ENCODE data around the gene STX1B.
A peak's percentile ranks its signal among the peaks of the same experiment; 100 is the strongest.
"Not testable (repeated sequence)": the region's sequence is repeated elsewhere in the genome, so short reads cannot be mapped to it uniquely, and the experiment has no call there.

The STX1B gene

DNA sequence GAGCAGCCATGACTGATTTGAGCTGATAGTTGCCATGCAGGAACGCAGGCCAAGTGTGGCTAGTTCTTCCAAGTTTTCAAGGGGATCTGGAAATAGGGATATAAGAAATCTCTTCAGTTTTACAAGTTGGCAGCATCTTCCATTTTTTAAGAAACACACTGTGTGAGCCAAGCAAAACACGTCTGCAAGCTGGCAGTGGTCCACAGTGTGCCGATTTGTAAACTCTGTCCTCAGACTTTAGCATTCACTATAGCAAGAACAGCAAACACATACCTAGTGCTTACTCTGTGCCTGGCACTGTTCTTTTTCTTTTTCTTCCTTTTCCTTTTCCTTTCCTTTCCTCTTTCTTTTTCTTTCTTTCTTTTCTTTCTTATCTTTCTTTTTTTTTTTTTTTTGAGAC is 58.7 kb downstream of the STX1B start:
- no peak for DNase-seq (ENCODE audit: low read depth)

DNA sequence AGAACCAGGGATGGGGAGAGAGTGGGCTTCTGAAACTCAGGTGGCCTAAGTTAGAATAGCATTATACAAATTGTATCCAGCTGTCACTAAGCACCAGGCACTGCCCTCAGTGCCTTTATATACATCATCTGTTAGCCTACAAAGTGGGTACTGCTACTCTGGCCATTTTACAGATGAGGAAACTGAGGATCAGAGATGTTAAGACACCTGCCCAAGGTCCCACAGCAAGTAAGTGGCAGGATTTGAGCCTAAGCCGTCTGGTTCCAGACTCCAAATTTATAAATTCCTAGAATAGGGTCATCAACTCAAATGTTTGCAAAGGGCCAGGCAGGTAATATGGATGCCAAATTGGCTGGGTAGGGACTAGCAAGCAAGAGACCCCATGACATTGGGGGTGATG is 59.2 kb downstream of the STX1B start:
- no peak for DNase-seq (ENCODE audit: low read depth)

- no peak for DNase-seq (ENCODE audit: low read depth)
Measured at GRCh38 chr16:30950516-30951065, 59.8 kb downstream of the STX1B start.

GRCh38 chr16:30949650-30950515 is 60.6 kb downstream of the STX1B start:
- peak; percentile 60 for DNase-seq (ENCODE audit: low read depth)

DNA sequence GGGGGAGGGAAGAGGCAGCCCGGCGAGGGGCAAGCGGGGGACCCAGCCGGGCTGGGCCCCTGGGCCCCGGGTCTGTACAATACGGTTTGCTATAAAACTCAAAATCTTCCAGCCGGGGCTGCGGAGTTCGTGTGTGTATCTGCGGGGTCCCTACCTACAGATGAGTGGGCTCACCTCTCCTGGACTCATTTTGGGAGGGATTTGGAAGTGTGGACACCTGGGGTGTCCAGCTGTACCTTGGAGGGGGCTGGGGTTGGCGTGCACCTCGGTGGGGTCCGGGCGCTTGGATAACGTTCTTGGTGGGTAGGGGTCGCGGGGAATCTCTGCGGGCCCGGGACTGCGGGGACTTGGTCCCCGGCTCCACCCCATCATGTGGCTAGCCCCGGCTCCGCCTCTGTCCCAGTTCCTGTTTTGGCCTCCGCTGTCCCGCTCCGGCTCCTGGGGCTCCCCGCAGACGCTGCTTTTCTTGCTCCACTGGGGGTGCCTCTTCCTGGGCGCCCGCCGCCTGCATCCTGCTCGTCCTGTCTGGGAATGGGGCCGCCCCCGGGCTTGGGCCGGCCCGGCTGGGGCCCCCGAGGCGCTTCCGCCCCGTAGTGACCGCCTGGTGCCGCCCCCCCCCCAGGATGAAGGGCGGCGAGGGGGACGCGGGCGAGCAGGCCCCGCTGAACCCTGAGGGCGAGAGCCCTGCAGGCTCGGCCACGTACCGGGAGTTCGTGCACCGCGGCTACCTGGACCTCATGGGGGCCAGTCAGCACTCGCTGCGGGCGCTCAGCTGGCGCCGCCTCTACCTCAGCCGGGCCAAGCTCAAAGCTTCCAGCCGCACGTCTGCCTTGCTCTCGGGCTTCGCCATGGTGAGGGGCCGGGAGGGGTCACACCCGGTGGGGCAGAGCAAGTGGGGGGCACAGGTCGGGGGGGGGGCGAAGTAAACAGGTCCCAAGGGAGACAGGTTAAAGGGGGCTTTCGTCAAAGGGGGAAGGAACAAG is 61.5 kb downstream of the STX1B start, which contains the start of gene ORAI3:
Gene ORAI3 (plus strand): TSS at position 402 of the 983 bp plus-strand sequence. CDS start 222 bp downstream, at position 624.
- DNase-seq (ENCODE audit: low read depth), result no peak

- DNase-seq (ENCODE audit: low read depth), result peak; percentile 94
Measured at GRCh38 chr16:30947859-30948666, 62.4 kb downstream of the STX1B start.

GRCh38 chr16:30947541-30947858 is 62.9 kb downstream of the STX1B start:
- no peak for DNase-seq (ENCODE audit: low read depth)

DNA sequence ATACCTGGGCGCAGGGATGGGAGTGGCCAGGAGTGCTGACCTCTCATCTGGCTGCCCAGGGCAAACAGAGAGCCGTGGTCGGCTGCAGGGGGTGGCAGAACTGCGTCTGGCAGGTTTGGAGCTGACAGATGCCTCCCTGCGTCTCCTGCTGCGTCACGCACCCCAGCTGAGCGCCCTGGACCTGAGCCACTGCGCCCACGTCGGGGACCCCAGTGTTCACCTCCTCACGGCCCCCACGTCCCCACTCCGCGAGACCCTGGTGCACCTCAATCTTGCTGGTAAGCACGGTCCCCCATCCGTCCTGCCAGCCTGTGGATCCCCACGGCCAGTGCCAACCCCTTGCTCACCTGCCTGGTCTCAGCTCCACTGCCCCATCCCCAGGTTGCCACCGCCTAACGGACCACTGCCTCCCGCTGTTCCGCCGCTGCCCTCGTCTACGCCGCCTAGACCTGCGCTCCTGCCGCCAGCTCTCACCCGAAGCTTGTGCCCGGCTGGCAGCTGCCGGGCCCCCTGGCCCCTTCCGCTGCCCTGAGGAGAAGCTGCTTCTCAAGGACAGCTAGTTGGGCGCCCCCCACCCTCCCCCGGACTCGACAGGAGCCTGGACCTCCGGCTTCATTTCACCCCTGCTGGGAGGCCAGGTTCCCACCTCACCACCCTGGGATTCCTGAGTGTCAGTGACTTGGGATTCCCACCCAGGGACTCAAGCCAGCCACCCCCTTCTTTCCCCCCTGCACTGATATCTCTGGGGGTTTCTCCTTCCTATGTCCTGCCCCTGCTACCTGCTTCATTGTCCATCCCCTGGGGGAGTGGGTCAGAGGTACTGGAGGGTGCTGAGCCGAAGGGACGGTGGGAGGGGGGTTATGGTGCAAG is 63.5 kb downstream of the STX1B start:
- no peak for DNase-seq (ENCODE audit: low read depth)

- no peak for DNase-seq (ENCODE audit: low read depth)
Measured at GRCh38 chr16:30944352-30944751, 66.1 kb downstream of the STX1B start.

DNA sequence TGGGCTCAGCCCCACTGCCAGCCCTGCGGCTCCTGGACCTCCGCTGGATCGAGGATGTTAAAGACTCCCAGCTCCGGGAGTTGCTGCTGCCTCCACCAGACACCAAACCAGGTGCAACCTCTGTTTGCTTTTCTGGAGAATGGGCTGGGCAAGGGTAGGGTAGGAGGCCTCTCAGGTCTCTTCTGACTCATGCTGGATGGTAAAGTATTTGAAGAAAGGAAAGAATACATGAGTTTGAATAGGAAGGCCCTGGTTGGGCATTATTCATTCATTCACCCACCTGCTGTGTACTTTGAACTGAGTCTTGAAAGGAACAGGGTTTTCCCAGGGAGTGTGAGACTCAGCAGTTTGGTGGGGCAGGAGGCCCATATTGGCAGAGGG is 68.0 kb downstream of the STX1B start:
- no peak for DNase-seq (ENCODE audit: low read depth)

- no peak for DNase-seq (ENCODE audit: low read depth)
Measured at GRCh38 chr16:30941600-30942425, 68.6 kb downstream of the STX1B start.

DNA sequence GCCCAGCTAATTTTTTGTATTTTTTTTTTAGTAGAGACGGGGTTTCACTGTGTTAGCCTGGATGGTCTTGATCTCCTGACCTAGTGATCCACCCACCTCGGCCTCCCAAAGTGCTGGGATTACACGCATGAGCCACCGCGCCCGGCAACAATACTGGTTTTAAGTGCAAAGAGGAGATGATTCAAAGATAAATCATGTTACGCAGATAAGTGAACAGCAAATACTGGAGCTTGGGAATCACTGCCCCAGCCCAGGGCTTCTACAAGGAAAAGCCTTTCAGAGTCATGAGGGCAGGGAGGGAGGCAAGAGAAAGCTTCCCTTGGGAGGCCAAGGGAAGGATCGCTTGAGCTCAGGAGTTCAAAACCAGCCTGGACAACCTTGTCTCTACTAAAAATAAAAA is 70.9 kb downstream of the STX1B start:
- DNase-seq (ENCODE audit: low read depth), result not testable (repeated sequence)

All from GM04503 (cell line).